Epithelial cell of esophagus (primary cell): ENCODE data around the gene NSRP1.
A peak's percentile ranks its signal among the peaks of the same experiment; 100 is the strongest.

Source experiments
- DNase-seq: peaks from one replicate; pipeline ENCODE4 v3.0.0; 2010; ENCODE audit warnings: low read depth
- H3K4me3 ChIP-seq: 2 replicates; pipeline ENCODE4 v1.5.1; 2011; ENCODE audit warnings: mild to moderate bottlenecking, low read length, control low read depth
- TF ChIP-seq, protein P1 (sequence below): IDR thresholded peaks from 2 replicates; pipeline ENCODE4 v1.5.1; 2011; ENCODE audit warnings: low read depth, mild to moderate bottlenecking, low read length, control low read depth, inconsistent platforms; ENCODE audit not compliant: insufficient read depth; ENCODE audit errors: missing control alignments

The NSRP1 gene

GRCh38 chr17:30148376-30148775, 31.8 kb downstream of the NSRP1 start:
- peak; percentile 23 for DNase-seq
- no peak overlapping the region for H3K4me3 ChIP-seq
- TF ChIP-seq, protein P1, sequence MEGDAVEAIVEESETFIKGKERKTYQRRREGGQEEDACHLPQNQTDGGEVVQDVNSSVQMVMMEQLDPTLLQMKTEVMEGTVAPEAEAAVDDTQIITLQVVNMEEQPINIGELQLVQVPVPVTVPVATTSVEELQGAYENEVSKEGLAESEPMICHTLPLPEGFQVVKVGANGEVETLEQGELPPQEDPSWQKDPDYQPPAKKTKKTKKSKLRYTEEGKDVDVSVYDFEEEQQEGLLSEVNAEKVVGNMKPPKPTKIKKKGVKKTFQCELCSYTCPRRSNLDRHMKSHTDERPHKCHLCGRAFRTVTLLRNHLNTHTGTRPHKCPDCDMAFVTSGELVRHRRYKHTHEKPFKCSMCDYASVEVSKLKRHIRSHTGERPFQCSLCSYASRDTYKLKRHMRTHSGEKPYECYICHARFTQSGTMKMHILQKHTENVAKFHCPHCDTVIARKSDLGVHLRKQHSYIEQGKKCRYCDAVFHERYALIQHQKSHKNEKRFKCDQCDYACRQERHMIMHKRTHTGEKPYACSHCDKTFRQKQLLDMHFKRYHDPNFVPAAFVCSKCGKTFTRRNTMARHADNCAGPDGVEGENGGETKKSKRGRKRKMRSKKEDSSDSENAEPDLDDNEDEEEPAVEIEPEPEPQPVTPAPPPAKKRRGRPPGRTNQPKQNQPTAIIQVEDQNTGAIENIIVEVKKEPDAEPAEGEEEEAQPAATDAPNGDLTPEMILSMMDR = no peak

- DNase-seq = no peak
- no peak overlapping the region for H3K4me3 ChIP-seq
- TF ChIP-seq, protein P1 = no peak
Measured at GRCh38 chr17:30151471-30151870, 34.9 kb downstream of the NSRP1 start.

GRCh38 chr17:30153463-30153862, 36.8 kb downstream of the NSRP1 start:
- no peak for DNase-seq
- TF ChIP-seq, protein P1 = no peak
- H3K4me3 ChIP-seq = no peak overlapping the region

DNA sequence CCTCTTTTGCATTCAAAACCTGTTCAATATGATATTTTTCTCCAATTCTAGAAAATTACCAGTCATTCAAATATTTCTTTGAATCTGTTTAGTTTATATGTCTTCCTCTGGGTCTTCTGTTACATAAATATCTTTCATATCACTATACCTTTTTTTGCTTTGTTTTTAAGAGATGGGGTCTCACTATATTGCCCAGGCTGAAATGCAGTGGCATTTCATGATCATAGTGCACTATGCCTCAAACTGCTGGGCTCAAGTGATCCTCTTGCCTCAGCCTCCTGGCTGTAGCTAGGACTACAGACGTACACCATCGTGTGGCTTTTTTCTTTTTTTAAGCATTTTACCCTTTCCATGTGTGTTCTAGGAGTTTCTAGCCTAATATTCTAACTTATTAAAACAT, 38.8 kb downstream of the NSRP1 start:
- no peak overlapping the region for H3K4me3 ChIP-seq
- DNase-seq = no peak
- TF ChIP-seq, protein P1 = no peak

DNA sequence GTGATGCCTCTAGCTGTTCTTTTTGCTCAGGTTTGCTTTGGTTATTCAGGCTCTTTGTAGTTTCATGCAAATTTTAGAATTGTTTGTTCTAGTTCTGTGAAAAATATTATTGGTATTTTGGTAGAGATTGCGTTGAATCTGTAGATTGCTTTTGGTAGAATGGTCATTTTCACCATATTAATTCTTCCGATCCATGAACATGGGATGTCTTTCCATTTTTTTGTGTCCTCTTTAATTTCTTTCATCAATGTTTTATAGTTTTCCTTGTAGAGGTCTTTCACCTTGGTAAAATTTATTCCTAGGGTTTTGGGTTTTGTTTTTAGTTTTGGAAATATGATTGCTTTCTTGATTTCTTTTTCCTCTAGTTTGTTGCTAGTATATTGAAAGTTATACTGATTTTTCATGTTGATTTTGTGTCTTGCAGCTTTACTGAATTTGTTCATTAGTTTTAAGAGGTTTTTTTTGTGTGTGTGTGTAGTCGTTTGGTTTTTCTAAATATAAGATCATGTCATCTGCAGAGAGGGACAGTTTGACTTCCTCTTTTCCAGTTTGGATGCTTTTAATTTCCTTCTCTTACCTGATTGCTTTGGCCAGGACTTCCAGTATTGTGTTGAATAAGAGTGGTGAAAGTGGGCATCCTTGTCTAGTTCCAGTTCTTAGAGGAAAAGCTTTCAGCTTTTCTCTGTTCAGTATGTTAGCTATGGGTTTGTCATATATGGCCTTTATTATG, 42.4 kb downstream of the NSRP1 start:
- TF ChIP-seq, protein P1 = no peak

DNA sequence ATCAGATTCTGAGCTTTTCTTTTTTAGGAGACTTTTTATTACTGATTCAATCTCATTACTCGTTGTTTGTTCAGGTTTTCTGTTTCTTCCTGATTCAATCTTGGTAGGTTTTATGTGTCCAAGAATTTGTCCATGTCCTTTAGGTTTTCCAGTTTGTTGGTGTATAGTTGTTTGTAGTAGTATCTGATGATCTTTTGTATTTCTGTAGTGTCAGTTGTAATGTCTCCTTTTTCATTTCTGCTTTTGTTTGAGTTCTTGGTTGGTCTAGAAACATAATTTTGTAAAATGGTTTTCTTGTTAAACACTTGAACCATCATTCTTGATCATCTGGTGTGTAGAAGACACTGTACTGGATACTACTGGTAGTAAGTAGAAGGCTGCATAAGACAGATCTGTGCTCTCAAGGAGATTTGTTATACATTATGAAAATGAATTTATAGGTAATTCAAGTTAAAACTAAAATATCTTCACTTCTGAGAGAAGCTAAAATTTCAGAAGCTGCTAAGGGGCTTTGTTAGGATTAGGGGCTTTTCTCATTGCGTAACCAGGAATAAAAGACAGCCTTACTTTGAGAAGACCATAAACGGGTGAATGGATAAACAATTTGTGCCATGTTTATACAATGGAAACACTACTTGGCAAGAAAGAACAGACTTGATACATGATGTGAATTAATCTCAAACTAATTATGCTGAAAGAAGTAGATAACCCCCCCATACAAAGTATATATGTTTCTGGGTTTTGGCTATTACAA, 44.0 kb downstream of the NSRP1 start:
- TF ChIP-seq, protein P1 = no peak
- H3K4me3 ChIP-seq = no peak overlapping the region
- no peak for DNase-seq

More for the DNA sequence above, 42.4 kb downstream of the NSRP1 start:
- H3K4me3 ChIP-seq = no peak overlapping the region
- no peak for DNase-seq
